CD8-positive, alpha-beta memory T cell (primary cell): ENCODE results near the gene KRT83. TPM values are rescaled to one million over a fixed set of nuclear protein-coding genes. Genes with fewer than 3 reads are reported as not detected.
"Not testable (repeated sequence)": the region's sequence is repeated elsewhere in the genome, so short reads cannot be mapped to it uniquely, and the experiment has no call there.

ENCODE experiments used
- CTCF ChIA-PET: fragments of 350-600 bp; sonication (Branson Sonifier 250); formaldehyde crosslinking; loops from one replicate; lab custom pipeline; 2021; ENCODE audit warnings: antibody characterized with exemption; lab: Charles Lee
- POLR2A ChIA-PET: fragments of 350-600 bp; sonication (Branson Sonifier 250); formaldehyde crosslinking; loops from one replicate; lab custom pipeline; 2021; ENCODE audit warnings: antibody characterized with exemption; lab: Charles Lee
- DNase-seq, 5 donors: peaks; one replicate each; pipeline versions ENCODE4 v3.0.0 to v3.0.0-alpha.2; 2020 to 2022; ENCODE audit warnings: mixed read lengths in 1 of 5
- H3K27ac ChIP-seq: one replicate; pipeline ENCODE4 v1.7.0; 2013; ENCODE audit warnings: low read depth, mild to moderate bottlenecking, low read length, moderate library complexity
- H3K27me3 ChIP-seq: 2 replicates; pipeline ENCODE4 v1.7.0; 2013; ENCODE audit warnings: low read length, mild to moderate bottlenecking; ENCODE audit not compliant: insufficient read depth, poor library complexity, severe bottlenecking
- H3K36me3 ChIP-seq: 2 replicates; pipeline ENCODE4 v1.7.0; 2013; ENCODE audit warnings: mild to moderate bottlenecking, low read length, moderate library complexity; ENCODE audit not compliant: insufficient read depth
- H3K4me1 ChIP-seq: 2 replicates; pipeline ENCODE4 v1.7.0; 2013; ENCODE audit warnings: mild to moderate bottlenecking, low read length, moderate library complexity; ENCODE audit not compliant: insufficient read depth
- H3K4me3 ChIP-seq: 2 replicates; pipeline ENCODE4 v1.7.0; 2013; ENCODE audit warnings: mild to moderate bottlenecking, low read length
- H3K9me3 ChIP-seq: 2 replicates; pipeline ENCODE4 v1.7.0; 2013; ENCODE audit warnings: mild to moderate bottlenecking, low read length
- H3K27ac Mint-ChIP-seq, 8 donors: one replicate each; pipeline ENCODE4 v1.8.0; 2020 to 2021; ENCODE audit warnings: mixed read lengths in 8 of 8, mild to moderate bottlenecking in 6 of 8, inconsistent platforms in 3 of 8, moderate library complexity in 3 of 8
- H3K27me3 Mint-ChIP-seq, 2 donors: one replicate each; pipeline ENCODE4 v1.8.0; 2020 to 2021; ENCODE audit warnings: mixed read lengths in 2 of 2, mild to moderate bottlenecking in 1 of 2, moderate library complexity in 1 of 2
- H3K36me3 Mint-ChIP-seq, 3 donors: one replicate each; pipeline ENCODE4 v1.8.0; 2020 to 2021; ENCODE audit warnings: mixed read lengths in 3 of 3, inconsistent platforms in 1 of 3, mild to moderate bottlenecking in 1 of 3
- H3K4me1 Mint-ChIP-seq, 3 donors: one replicate each; pipeline ENCODE4 v1.8.0; 2020 to 2021; ENCODE audit warnings: mixed read lengths in 3 of 3, inconsistent platforms in 1 of 3, mild to moderate bottlenecking in 1 of 3
- H3K4me3 Mint-ChIP-seq, 7 donors: one replicate each; pipeline ENCODE4 v1.8.0; 2020 to 2021; ENCODE audit warnings: mixed read lengths in 7 of 7, mild to moderate bottlenecking in 6 of 7, moderate library complexity in 4 of 7, inconsistent platforms in 2 of 7
- H3K9me3 Mint-ChIP-seq, 5 donors: one replicate each; pipeline ENCODE4 v1.8.0; 2020 to 2022; ENCODE audit warnings: mixed read lengths in 5 of 5, mild to moderate bottlenecking in 3 of 5, moderate library complexity in 2 of 5, inconsistent platforms in 1 of 5
- polyA plus RNA-seq: library from polyadenylated mRNA; unstranded; fragments of 300-500 nt; fragmentation: Illumina TruSeq; gene quantifications from one replicate; pipeline ENCODE4 v1.2.3, GENCODE V29; 2021
- total RNA-seq, 2 experiments: library from RNA; stranded (reverse); gene quantifications; one replicate each; pipeline ENCODE4 v1.2.3, GENCODE V29; 2021

KRT83 gene
- total and polyA plus RNA-seq, 3 experiments from 2014 or later = not detected

GRCh38 chr12:52295663-52296062 is 25.5 kb downstream of the KRT83 start:
- Histone ChIP-seq H3K9me3 (no peaks in the 10 kb centered on the region), H3K4me3 (no peak overlapping the region), H3K27me3 (no peaks in the 10 kb centered on the region), H3K27ac (no peak overlapping the region), H3K4me1 (no peaks in the 10 kb centered on the region), H3K36me3 (no peaks in the 10 kb centered on the region)
- no peak for DNase-seq
- H3K4me3 Mint-ChIP-seq = no peak overlapping the region
- H3K4me1 Mint-ChIP-seq = no peaks in the 10 kb centered on the region
- POLR2A ChIA-PET = no interaction called here
- CTCF ChIA-PET = no interaction called here
- no peak overlapping the region for H3K27ac Mint-ChIP-seq
- H3K9me3 Mint-ChIP-seq = no peaks in the 10 kb centered on the region
- peaks cover 0 to 1% (median 0%) of the 10 kb centered on the region in 3 donors for H3K36me3 Mint-ChIP-seq
- peaks cover 12 to 40% of the 10 kb centered on the region in 2 donors for H3K27me3 Mint-ChIP-seq

- Histone ChIP-seq H3K36me3 (no peaks in the 10 kb centered on the region), H3K4me1 (no peaks in the 10 kb centered on the region), H3K27me3 (no peaks in the 10 kb centered on the region), H3K4me3 (no peak overlapping the region), H3K27ac (no peak overlapping the region), H3K9me3 (no peaks in the 10 kb centered on the region)
- no peak for DNase-seq
- H3K27ac Mint-ChIP-seq = no peak overlapping the region
- no peaks in the 10 kb centered on the region for H3K9me3 Mint-ChIP-seq
- peaks cover 0 to 1% (median 0%) of the 10 kb centered on the region in 3 donors for H3K36me3 Mint-ChIP-seq
- peaks cover 12 to 40% of the 10 kb centered on the region in 2 donors for H3K27me3 Mint-ChIP-seq
- H3K4me3 Mint-ChIP-seq = no peak overlapping the region
- POLR2A ChIA-PET = no interaction called here
- H3K4me1 Mint-ChIP-seq = no peaks in the 10 kb centered on the region
- CTCF ChIA-PET = interaction anchor here (1.6 kb wide), 1 partner anchor 16 kb away, joined by 5 read pairs; no protein-coding TSS in a partner anchor
These were observed 26.4 kb downstream of the KRT83 start for GRCh38 chr12:52294803-52295202.

GRCh38 chr12:52293926-52294325 is 27.3 kb downstream of the KRT83 start:
- DNase-seq = no peak
- ChIA-PET POLR2A (no interaction called here), CTCF (interaction anchor here (1.6 kb wide), 1 partner anchor 15 kb away, joined by 5 read pairs; no protein-coding TSS in a partner anchor)
- Histone ChIP-seq H3K9me3 (no peaks in the 10 kb centered on the region), H3K27me3 (no peaks in the 10 kb centered on the region), H3K27ac (no peak overlapping the region), H3K4me3 (no peak overlapping the region), H3K4me1 (no peaks in the 10 kb centered on the region), H3K36me3 (no peaks in the 10 kb centered on the region)
- Mint-ChIP-seq H3K27me3 (peaks cover 12 to 37% of the 10 kb centered on the region in 2 donors), H3K36me3 (peaks cover 0 to 1% (median 0%) of the 10 kb centered on the region in 3 donors), H3K27ac (no peak overlapping the region), H3K4me1 (no peaks in the 10 kb centered on the region), H3K9me3 (no peaks in the 10 kb centered on the region), H3K4me3 (no peak overlapping the region)

GRCh38 chr12:52291267-52291935 is 29.8 kb downstream of the KRT83 start, which contains the start of gene KRT81:
Gene KRT81 (minus strand): TSS chr12:52291534. CDS start chr12:52291465, 69 bp downstream.
- CTCF ChIA-PET = no interaction called here
- H3K27ac Mint-ChIP-seq = peak within 1 kb of the TSS in 1 of 8 donors; percentile 27
- H3K36me3 ChIP-seq = no peaks in the 10 kb centered on the region
- no peaks in the 10 kb centered on the region for H3K27me3 ChIP-seq
- no peaks in the 10 kb centered on the region for H3K9me3 Mint-ChIP-seq
- DNase-seq = no peak
- peaks cover 9 to 33% of the 10 kb centered on the region in 2 donors for H3K27me3 Mint-ChIP-seq
- H3K4me1 ChIP-seq = no peaks in the 10 kb centered on the region
- no peak within 1 kb of the TSS for H3K27ac ChIP-seq
- H3K36me3 Mint-ChIP-seq = peaks cover 0 to 1% (median 0%) of the 10 kb centered on the region in 3 donors
- POLR2A ChIA-PET = no interaction called here
- no peak within 1 kb of the TSS for H3K4me3 ChIP-seq
- H3K4me3 Mint-ChIP-seq = no peak within 1 kb of the TSS
- H3K9me3 ChIP-seq = no peaks in the 10 kb centered on the region
- peaks cover 4 to 10% (median 8%) of the 10 kb centered on the region in 3 donors for H3K4me1 Mint-ChIP-seq

- H3K27me3 Mint-ChIP-seq = peaks cover 9 to 27% of the 10 kb centered on the region in 2 donors
- H3K27ac Mint-ChIP-seq, H3K4me1 ChIP-seq, H3K27me3 ChIP-seq, H3K36me3 Mint-ChIP-seq, H3K9me3 Mint-ChIP-seq, H3K36me3 ChIP-seq, CTCF ChIA-PET, H3K9me3 ChIP-seq, H3K4me1 Mint-ChIP-seq, H3K4me3 ChIP-seq, DNase-seq, H3K4me3 Mint-ChIP-seq, POLR2A ChIA-PET, H3K27ac ChIP-seq: not testable (repeated sequence)
These were observed 30.6 kb downstream of the KRT83 start for GRCh38 chr12:52290483-52291134.

- Mint-ChIP-seq H3K4me3 (peak overlapping the region in 4 of 7 donors; percentile 2 to 45 (median 25)), H3K27ac (peak overlapping the region in 2 of 8 donors; percentile 29 to 34), H3K27me3 (peaks cover 9 to 16% of the 10 kb centered on the region in 2 donors)
- H3K4me1 Mint-ChIP-seq, H3K27ac ChIP-seq, DNase-seq, H3K36me3 Mint-ChIP-seq, H3K4me1 ChIP-seq, H3K9me3 Mint-ChIP-seq, H3K36me3 ChIP-seq, POLR2A ChIA-PET, H3K9me3 ChIP-seq, H3K4me3 ChIP-seq, H3K27me3 ChIP-seq: not testable (repeated sequence)
- CTCF ChIA-PET = interaction anchor here (1.0 kb wide), 1 partner anchor 8 kb away, joined by 4 read pairs; no protein-coding TSS in a partner anchor
These were observed 33.1 kb downstream of the KRT83 start for GRCh38 chr12:52287816-52288805.

- H3K27ac Mint-ChIP-seq, H3K9me3 Mint-ChIP-seq, H3K4me1 ChIP-seq, H3K27ac ChIP-seq, POLR2A ChIA-PET, H3K9me3 ChIP-seq, H3K27me3 ChIP-seq, H3K4me3 ChIP-seq, DNase-seq, H3K36me3 ChIP-seq, CTCF ChIA-PET, H3K4me1 Mint-ChIP-seq, H3K36me3 Mint-ChIP-seq: not testable (repeated sequence)
- peaks cover 5 to 12% of the 10 kb centered on the region in 2 donors for H3K27me3 Mint-ChIP-seq
- peak overlapping the region in 1 of 7 donors; percentile 27 for H3K4me3 Mint-ChIP-seq
These were observed 34.1 kb downstream of the KRT83 start for GRCh38 chr12:52286857-52287785.
